Stimulated activated naive B cell treated with anti-CD40 and anti-IgM and Interleukin-4, amounts not matched to agents 10 μg/mL and 1 μg/mL and 100 μg/mL, for 72 hours (primary cell): ENCODE data around the gene BTBD17.

Source experiments
- ATAC-seq, 2 donors: fragments of 150-1000 bp; cut with Tn5 transposase; replicated peaks; 2 replicates each; pipeline ENCODE4 v1.10.0; 2021; ENCODE audit warnings: moderate library complexity in 1 of 2
- DNase-seq: peaks from one replicate; pipeline ENCODE4 v3.0.0; 2021
- H3K27ac Mint-ChIP-seq: one replicate; pipeline ENCODE4 v1.8.0; 2022; ENCODE audit warnings: mild to moderate bottlenecking, mixed read lengths
- H3K27me3 Mint-ChIP-seq, 2 donors: one replicate each; pipeline ENCODE4 v1.8.0; 2022; ENCODE audit warnings: mixed read lengths in 2 of 2
- H3K36me3 Mint-ChIP-seq, 2 donors: one replicate each; pipeline ENCODE4 v1.8.0; 2022; ENCODE audit warnings: mixed read lengths in 2 of 2, mild to moderate bottlenecking in 1 of 2
- H3K4me1 Mint-ChIP-seq, 2 donors: one replicate each; pipeline ENCODE4 v1.8.0; 2022; ENCODE audit warnings: mixed read lengths in 2 of 2, mild to moderate bottlenecking in 1 of 2
- H3K4me3 Mint-ChIP-seq, 2 donors: one replicate each; pipeline ENCODE4 v1.8.0; 2022; ENCODE audit warnings: mild to moderate bottlenecking in 2 of 2, mixed read lengths in 2 of 2, moderate library complexity in 1 of 2
- H3K9me3 Mint-ChIP-seq, 2 donors: one replicate each; pipeline ENCODE4 v1.8.0; 2022; ENCODE audit warnings: mixed read lengths in 2 of 2, mild to moderate bottlenecking in 1 of 2

Gene BTBD17

DNA sequence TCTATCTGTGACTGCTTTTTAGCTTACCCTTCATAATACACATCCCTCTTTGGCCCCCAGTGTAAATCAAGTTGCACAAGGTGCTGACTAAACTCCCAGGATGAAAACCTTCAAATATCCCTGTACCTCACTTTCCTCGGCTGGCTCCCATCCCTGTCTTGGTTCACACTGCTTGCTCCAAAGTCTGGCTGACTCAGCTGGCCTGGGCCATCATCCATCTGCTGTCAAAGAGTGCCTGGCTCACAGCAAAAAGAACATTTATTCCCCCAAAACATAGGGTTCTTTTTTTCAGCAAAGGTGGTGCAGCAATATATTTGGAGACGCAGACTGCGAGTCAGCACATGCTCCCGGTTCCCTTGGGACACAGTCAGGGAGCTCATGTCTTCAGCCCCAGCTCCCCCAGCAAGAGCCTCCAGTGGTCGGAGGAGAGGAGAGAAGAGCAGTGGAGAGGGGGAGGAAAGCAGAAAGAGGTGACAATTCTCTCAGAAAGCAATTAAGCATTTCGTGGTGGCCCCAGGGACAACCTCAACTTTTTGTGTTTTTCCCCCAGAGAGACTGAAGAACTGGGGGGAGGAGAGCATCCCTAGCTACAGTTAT lies 31.8 kb upstream of the BTBD17 start:
- no peak overlapping the region for H3K27ac Mint-ChIP-seq
- H3K36me3 Mint-ChIP-seq = no peaks in the 10 kb centered on the region
- H3K4me3 Mint-ChIP-seq = no peak overlapping the region
- H3K27me3 Mint-ChIP-seq = peaks cover 19 to 28% of the 10 kb centered on the region in 2 donors
- DNase-seq (no peak), ATAC-seq (no peak)
- peaks cover 3 to 10% of the 10 kb centered on the region in 2 donors for H3K4me1 Mint-ChIP-seq
- no peaks in the 10 kb centered on the region for H3K9me3 Mint-ChIP-seq

GRCh38 chr17:74392848-74393247 lies 31.2 kb upstream of the BTBD17 start:
- peaks cover 3 to 10% of the 10 kb centered on the region in 2 donors for H3K4me1 Mint-ChIP-seq
- no peak overlapping the region for H3K4me3 Mint-ChIP-seq
- no peak overlapping the region for H3K27ac Mint-ChIP-seq
- H3K27me3 Mint-ChIP-seq = peaks cover 19 to 28% of the 10 kb centered on the region in 2 donors
- DNase-seq (no peak), ATAC-seq (no peak)
- H3K36me3 Mint-ChIP-seq = no peaks in the 10 kb centered on the region
- no peaks in the 10 kb centered on the region for H3K9me3 Mint-ChIP-seq

GRCh38 chr17:74391771-74392170 lies 30.1 kb upstream of the BTBD17 start:
- Mint-ChIP-seq H3K4me1 (peaks cover 3 to 10% of the 10 kb centered on the region in 2 donors), H3K9me3 (no peaks in the 10 kb centered on the region), H3K4me3 (no peak overlapping the region), H3K27me3 (peaks cover 15 to 33% of the 10 kb centered on the region in 2 donors), H3K36me3 (no peaks in the 10 kb centered on the region), H3K27ac (no peak overlapping the region)
- DNase-seq = no peak
- ATAC-seq = no peak

DNA sequence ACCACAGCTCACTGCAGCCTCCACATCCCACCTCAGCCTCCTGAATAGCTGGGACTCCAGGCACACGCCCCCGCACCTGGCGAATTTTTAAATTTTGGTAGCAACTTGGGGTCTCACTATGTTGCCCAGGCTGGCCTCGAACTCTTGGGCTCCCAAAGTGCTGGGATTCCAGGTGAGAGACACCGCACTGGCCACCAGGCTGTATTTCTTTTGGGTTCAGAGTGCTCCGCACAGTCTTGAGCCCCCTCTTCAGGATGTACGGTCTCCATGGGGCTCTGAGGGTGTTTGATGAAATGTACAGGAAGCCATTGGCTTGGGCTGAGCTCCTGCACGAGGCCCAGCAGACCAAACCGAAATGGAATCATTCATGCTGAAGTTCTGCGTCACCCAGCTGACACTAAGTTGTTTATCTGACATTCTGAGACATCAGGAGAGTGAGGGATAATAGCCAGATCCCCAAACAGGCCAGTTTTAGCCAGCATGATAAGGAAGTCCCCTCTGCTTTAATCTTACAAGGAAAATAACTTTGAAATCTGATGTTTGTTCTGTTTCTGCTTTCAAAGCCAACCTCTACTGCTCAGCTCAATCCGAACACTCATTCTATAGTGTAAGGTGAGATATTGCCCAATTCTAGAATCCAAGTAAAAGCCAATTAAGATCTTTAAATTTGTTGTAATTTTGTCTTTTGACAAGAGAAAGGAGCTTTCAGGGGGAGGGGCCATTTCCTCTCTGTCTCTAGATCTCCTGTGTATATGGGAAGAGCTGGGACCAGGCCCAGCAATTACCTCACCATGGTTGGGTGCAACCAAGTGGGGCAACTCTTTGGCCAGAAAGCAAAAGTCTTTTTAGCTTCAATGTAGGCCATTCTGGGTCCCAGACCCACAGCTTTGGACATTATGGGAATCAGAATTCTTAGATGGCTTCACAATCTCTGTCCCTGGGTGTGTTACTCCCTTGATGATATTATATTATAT lies 29.3 kb upstream of the BTBD17 start:
- no peak for DNase-seq
- Mint-ChIP-seq H3K36me3 (no peaks in the 10 kb centered on the region), H3K9me3 (no peaks in the 10 kb centered on the region), H3K4me1 (peaks cover 3 to 10% of the 10 kb centered on the region in 2 donors), H3K4me3 (no peak overlapping the region), H3K27me3 (peaks cover 15 to 39% of the 10 kb centered on the region in 2 donors), H3K27ac (no peak overlapping the region)
- no peak for ATAC-seq

GRCh38 chr17:74389937-74390679 lies 28.4 kb upstream of the BTBD17 start:
- DNase-seq (no peak), ATAC-seq (no peak)
- H3K27ac Mint-ChIP-seq = no peak overlapping the region
- H3K4me3 Mint-ChIP-seq = no peak overlapping the region
- H3K36me3 Mint-ChIP-seq = peaks cover 0 to 1% of the 10 kb centered on the region in 2 donors
- H3K9me3 Mint-ChIP-seq = peaks cover 0 to 1% of the 10 kb centered on the region in 2 donors
- H3K4me1 Mint-ChIP-seq = peaks cover 3 to 10% of the 10 kb centered on the region in 2 donors
- H3K27me3 Mint-ChIP-seq = peaks cover 15 to 45% of the 10 kb centered on the region in 2 donors

- Mint-ChIP-seq H3K9me3 (peaks cover 0 to 1% of the 10 kb centered on the region in 2 donors), H3K36me3 (peaks cover 0 to 1% of the 10 kb centered on the region in 2 donors), H3K4me3 (no peak overlapping the region), H3K27ac (no peak overlapping the region), H3K4me1 (peaks cover 3 to 10% of the 10 kb centered on the region in 2 donors), H3K27me3 (peaks cover 23 to 54% of the 10 kb centered on the region in 2 donors)
- no peak for ATAC-seq
- DNase-seq = no peak
Observed at GRCh38 chr17:74389084-74389753, 27.6 kb upstream of the BTBD17 start.

DNA sequence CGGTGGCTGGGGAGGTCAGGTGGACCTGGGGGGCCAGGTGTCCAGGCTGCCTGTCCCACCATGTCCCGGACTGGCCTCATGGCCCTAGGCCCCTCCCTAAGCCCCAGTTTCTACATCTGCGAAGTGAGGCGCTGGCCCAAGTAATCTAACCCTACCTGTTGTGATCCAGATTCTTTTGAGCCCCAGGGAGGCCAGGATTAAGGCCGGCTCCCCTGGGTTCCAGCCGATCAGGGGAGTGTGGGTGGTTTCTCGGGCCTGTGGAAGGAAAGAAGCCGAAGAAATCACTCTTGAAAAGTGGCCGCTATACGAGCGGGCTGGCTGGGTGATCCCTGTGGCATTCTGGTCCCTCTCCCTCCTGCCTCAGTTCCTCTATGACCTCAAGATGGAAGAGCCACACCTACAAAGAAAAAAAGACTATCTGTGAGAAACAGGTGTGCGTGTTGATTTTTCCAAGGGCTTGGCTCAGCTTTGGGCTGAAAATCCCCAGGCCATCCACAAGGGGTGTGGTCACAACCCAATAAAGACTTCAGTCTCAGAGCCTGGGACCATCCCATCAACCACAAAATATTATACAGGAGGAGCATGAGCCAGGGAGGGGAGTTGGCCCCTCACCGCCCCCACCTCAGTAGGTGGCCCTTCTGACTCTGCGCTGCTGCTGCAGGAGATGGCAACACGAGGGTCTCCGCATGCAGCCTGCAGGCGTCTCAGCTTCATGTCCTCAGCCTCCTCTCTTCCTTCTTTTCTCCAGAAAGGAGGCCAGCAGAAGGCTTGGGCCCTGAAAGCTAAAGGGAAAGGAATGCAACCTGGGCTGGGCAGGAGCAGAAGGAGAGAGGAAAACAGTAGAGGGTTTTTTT lies 25.9 kb upstream of the BTBD17 start:
- Mint-ChIP-seq H3K36me3 (peaks cover 0 to 1% of the 10 kb centered on the region in 2 donors), H3K27me3 (peaks cover 27 to 51% of the 10 kb centered on the region in 2 donors), H3K4me3 (no peak overlapping the region), H3K4me1 (peaks cover 0 to 2% of the 10 kb centered on the region in 2 donors), H3K9me3 (peaks cover 0 to 1% of the 10 kb centered on the region in 2 donors), H3K27ac (no peak overlapping the region)
- ATAC-seq = no peak
- DNase-seq = no peak

DNA sequence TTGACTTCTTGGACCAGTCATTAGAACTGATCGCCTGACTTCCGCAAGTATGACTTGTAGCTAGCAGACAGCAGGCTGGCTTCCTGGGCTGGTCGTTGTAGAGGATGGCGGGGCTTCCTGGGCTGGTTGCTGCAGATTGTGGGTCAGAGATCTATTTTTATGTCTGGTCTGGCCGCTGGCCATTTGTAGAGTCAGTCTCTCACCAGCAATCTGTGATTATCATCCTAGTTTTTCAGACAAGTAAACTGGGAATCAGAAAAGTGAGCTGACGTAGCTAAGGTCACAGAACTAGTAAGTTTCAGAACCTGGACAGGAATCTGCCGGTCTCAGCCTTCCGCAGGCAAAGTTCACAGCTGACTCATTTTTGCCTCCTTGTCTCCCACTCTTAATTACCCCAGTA lies 24.7 kb upstream of the BTBD17 start:
- ATAC-seq (no peak), DNase-seq (no peak)
- peaks cover 0 to 2% of the 10 kb centered on the region in 2 donors for H3K4me1 Mint-ChIP-seq
- H3K27me3 Mint-ChIP-seq = peaks cover 27 to 51% of the 10 kb centered on the region in 2 donors
- no peak overlapping the region for H3K4me3 Mint-ChIP-seq
- H3K27ac Mint-ChIP-seq = no peak overlapping the region
- H3K9me3 Mint-ChIP-seq = peaks cover 0 to 1% of the 10 kb centered on the region in 2 donors
- peaks cover 0 to 1% of the 10 kb centered on the region in 2 donors for H3K36me3 Mint-ChIP-seq

- Mint-ChIP-seq H3K27me3 (peaks cover 35 to 53% of the 10 kb centered on the region in 2 donors), H3K4me1 (peaks cover 4% of the 10 kb centered on the region in 2 donors), H3K36me3 (peaks cover 0 to 1% of the 10 kb centered on the region in 2 donors), H3K27ac (no peak overlapping the region), H3K4me3 (no peak overlapping the region), H3K9me3 (peaks cover 0 to 1% of the 10 kb centered on the region in 2 donors)
- DNase-seq (no peak), ATAC-seq (no peak)
Observed at GRCh38 chr17:74385201-74385600, 23.5 kb upstream of the BTBD17 start.

DNA sequence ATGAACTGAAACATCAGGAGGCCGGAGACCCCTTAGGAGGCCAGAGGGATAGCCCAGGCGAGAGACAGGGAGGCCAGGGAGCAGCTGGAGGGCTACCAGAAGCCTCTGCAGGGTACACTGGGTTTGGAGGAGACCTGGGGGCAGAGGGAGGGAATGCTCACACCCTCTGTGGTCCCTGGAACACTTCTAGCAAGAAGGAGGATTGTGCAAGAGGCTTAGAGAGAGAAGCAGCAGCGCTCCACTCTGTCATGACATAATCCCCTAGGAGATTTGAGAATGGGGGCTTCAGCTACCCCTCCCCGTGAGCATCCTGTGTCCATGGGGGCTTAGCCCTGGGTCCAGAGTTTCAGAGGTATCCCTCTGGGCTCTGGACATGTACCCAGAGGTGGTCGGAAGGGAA lies 21.5 kb upstream of the BTBD17 start:
- Mint-ChIP-seq H3K27me3 (peaks cover 34 to 51% of the 10 kb centered on the region in 2 donors), H3K27ac (no peak overlapping the region), H3K4me3 (no peak overlapping the region)

GRCh38 chr17:74380959-74381808 lies 19.5 kb upstream of the BTBD17 start:
- peaks cover 0 to 1% of the 10 kb centered on the region in 2 donors for H3K36me3 Mint-ChIP-seq
- no peak overlapping the region for H3K27ac Mint-ChIP-seq
- no peak overlapping the region for H3K4me3 Mint-ChIP-seq
- peaks cover 0 to 1% of the 10 kb centered on the region in 2 donors for H3K9me3 Mint-ChIP-seq
- ATAC-seq = no peak
- H3K27me3 Mint-ChIP-seq = peaks cover 41 to 48% of the 10 kb centered on the region in 2 donors
- peaks cover 3 to 11% of the 10 kb centered on the region in 2 donors for H3K4me1 Mint-ChIP-seq
- DNase-seq = no peak

More for the DNA sequence above, 21.5 kb upstream of the BTBD17 start:
- peaks cover 3 to 11% of the 10 kb centered on the region in 2 donors for H3K4me1 Mint-ChIP-seq
- H3K36me3 Mint-ChIP-seq = peaks cover 0 to 1% of the 10 kb centered on the region in 2 donors
- ATAC-seq (no peak), DNase-seq (no peak)
- H3K9me3 Mint-ChIP-seq = peaks cover 0 to 1% of the 10 kb centered on the region in 2 donors
